ENCODE measurements around the gene OR2AT4.

Gene OR2AT4

DNA sequence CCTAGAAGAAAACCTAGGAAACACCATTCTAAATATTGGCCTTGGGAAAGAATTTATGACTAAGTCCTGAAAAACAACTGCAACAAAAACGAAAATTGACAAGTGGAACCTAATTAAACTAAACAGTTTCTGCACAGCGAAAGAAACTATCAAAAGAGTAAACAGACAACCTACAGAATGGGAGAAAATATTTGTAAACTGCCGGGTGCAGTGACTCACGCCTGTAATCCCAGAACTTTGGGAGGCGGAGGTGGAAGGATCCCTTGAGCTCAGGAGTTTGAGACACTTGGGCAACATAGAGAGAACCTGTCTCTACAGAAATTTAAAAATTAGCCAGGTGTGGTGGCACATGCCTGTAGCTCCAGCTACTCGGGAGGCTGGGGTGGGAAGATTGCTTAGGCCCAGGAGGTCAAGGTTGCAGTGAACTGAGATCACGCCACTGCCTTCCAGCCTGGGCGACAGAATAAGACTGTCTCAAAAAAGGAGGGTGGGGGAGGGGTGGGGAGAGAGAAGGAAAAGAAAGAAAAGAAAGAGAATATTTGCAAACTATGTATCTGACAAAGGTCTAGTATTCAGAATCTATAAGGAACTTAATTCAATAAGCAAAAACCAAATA, 14.0 kb downstream of the OR2AT4 start:
- H3K4me2 ChIP-seq (ENCODE audit: low read length): no peak overlapping the region
- H3K4me1 ChIP-seq (ENCODE audit: control insufficient read depth, insufficient read depth, low read length): no peaks in the 10 kb centered on the region
- peaks cover 38% of the 10 kb centered on the region for H3K27me3 ChIP-seq (ENCODE audit: control insufficient read depth, insufficient read depth, low read length)
- no peaks in the 10 kb centered on the region for H3K36me3 ChIP-seq (ENCODE audit: insufficient read depth, low read length)
- no peak overlapping the region for H3K9ac ChIP-seq (ENCODE audit: low read depth, low read length)
- H3K4me3 ChIP-seq (ENCODE audit: low read length): no peak overlapping the region
- H3K9me3 ChIP-seq (replicated peaks; ENCODE audit: low read length): no peaks in the 10 kb centered on the region

DNA sequence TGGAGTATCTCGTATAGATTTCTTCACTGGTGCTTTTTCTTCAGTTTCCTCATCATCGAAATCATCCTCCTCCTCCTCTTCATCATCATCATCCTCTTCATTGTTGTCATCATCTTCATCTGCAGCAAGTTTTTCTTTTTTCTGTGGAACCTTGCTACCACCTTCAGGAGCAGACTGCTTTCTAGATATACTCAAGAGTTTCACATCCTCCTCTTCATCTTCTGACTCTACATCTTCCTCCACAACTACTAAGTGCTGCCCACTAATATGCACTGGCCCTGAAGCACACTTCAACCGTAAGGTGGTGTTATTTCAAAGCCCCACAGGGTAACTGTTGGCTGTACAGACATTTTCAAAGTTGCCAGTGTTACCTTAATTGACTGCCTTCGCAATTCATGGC, 17.1 kb downstream of the OR2AT4 start:
- Histone ChIP-seq H3K9ac (ENCODE audit: low read depth, low read length) (no peak overlapping the region), H3K4me1 (ENCODE audit: control insufficient read depth, insufficient read depth, low read length) (no peaks in the 10 kb centered on the region), H3K4me3 (ENCODE audit: low read length) (no peak overlapping the region), H3K4me2 (ENCODE audit: low read length) (no peak overlapping the region), H3K27me3 (ENCODE audit: control insufficient read depth, insufficient read depth, low read length) (peaks cover 34% of the 10 kb centered on the region), H3K9me3 (replicated peaks; ENCODE audit: low read length) (no peaks in the 10 kb centered on the region), H3K36me3 (ENCODE audit: insufficient read depth, low read length) (no peaks in the 10 kb centered on the region)

DNA sequence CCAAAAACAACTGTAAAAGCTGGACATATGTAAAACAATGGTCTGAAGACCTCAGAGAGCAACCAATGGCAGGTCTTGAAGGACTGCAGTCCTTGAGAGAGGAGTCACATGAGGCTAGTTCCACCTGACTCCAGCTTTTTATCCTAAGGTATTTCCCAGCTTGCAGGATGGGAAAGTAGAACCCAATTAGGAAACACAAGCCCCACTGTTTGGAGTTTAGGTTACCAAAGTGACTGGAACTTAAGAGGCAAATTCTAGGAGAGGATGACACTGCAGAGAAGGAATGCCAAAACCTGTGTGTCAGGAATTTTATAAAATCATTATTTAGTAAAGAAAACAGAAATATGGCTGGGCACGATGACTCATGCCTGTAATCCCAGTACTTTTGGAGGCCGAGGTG, 18.4 kb downstream of the OR2AT4 start:
- H3K4me3 ChIP-seq (ENCODE audit: low read length): no peak overlapping the region
- no peaks in the 10 kb centered on the region for H3K9me3 ChIP-seq (replicated peaks; ENCODE audit: low read length)
- H3K4me2 ChIP-seq (ENCODE audit: low read length): no peak overlapping the region
- H3K27me3 ChIP-seq (ENCODE audit: control insufficient read depth, insufficient read depth, low read length): peaks cover 38% of the 10 kb centered on the region
- no peak overlapping the region for H3K9ac ChIP-seq (ENCODE audit: low read depth, low read length)
- H3K36me3 ChIP-seq (ENCODE audit: insufficient read depth, low read length): no peaks in the 10 kb centered on the region
- no peaks in the 10 kb centered on the region for H3K4me1 ChIP-seq (ENCODE audit: control insufficient read depth, insufficient read depth, low read length)

DNA sequence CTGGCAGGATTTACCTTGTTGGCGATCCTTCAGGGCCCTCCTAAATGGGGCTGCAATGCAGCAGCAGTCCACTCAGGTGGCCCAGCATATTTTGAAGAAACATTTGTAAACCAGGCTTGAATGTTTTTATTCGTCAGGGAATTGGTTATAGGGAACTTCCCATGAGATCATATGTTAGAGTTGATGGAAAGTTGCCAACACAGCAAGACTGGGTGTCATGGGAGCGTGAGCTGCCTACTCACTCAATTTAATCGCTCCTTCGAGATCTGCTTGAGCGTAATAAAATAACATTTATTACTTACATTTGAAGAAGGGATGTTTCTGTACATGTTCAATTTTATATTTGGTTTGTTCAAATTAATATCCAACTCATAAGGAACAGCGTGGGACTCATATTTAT, 19.4 kb downstream of the OR2AT4 start:
- Histone ChIP-seq H3K4me3 (ENCODE audit: low read length) (no peak overlapping the region), H3K27me3 (ENCODE audit: control insufficient read depth, insufficient read depth, low read length) (peaks cover 48% of the 10 kb centered on the region), H3K36me3 (ENCODE audit: insufficient read depth, low read length) (no peaks in the 10 kb centered on the region)

DNA sequence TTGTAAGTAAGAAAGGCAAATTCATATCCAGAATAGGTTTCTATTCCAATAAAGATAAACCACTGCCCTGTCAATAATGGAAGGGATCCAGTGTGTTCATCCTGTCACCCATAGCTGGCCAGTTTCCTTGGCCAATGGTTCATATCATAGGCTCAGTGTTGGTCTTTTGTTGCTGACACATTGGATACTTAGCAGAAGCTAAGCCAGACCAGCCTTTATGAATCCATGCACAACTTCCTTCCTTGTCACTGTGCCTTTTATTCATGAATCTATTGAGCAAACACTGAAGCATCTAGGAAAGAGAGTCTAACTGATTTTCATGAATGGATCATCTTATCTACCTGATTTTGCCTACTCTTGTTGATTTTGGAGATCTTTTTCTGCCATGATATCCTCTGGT, 20.0 kb downstream of the OR2AT4 start:
- H3K4me3 ChIP-seq (ENCODE audit: low read length): no peak overlapping the region
- no peak overlapping the region for H3K4me2 ChIP-seq (ENCODE audit: low read length)

More for the DNA sequence above, 19.4 kb downstream of the OR2AT4 start:
- H3K4me1 ChIP-seq (ENCODE audit: control insufficient read depth, insufficient read depth, low read length): no peaks in the 10 kb centered on the region
- no peaks in the 10 kb centered on the region for H3K9me3 ChIP-seq (replicated peaks; ENCODE audit: low read length)
- no peak overlapping the region for H3K9ac ChIP-seq (ENCODE audit: low read depth, low read length)
- H3K4me2 ChIP-seq (ENCODE audit: low read length): no peak overlapping the region

DNA sequence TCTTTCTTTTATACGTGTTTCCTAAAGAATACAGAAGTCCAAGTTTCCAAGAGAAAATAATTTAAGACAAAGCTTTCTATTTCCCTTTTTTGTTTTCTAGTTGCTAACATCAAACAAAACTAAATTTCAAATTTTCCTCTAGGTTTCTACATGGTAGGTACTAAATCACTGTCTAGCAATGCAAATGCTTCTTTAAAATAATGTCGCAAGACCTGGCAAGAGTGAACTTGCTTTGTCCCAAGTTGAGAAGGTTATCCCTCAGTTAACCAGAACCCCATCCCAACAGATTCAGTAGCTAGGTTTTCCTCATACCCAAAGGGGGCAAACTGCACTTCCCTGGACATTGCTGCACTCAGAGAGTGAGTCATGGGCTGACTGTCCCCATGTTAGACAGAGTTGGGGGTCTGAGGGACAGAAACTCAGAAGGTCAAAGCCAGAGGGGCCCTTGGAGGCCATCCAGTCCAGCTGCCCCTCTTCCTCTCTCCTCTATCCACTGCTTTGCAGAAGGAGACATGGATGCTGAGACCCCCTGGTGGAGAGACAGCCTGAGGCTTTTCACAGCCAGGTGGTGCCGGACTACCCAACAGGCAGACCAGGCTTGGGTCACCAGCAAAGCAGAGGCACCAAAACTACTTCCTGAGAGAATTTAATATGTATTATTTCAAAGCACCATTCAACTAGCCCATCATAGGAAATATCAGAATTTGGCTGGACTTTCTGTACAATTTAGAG, 23.1 kb downstream of the OR2AT4 start:
- no peak overlapping the region for H3K4me3 ChIP-seq (ENCODE audit: low read length)
- no peak overlapping the region for H3K9ac ChIP-seq (ENCODE audit: low read depth, low read length)
- H3K4me1 ChIP-seq (ENCODE audit: control insufficient read depth, insufficient read depth, low read length): no peaks in the 10 kb centered on the region
- H3K36me3 ChIP-seq (ENCODE audit: insufficient read depth, low read length): no peaks in the 10 kb centered on the region
- H3K27me3 ChIP-seq (ENCODE audit: control insufficient read depth, insufficient read depth, low read length): peaks cover 60% of the 10 kb centered on the region
- H3K4me2 ChIP-seq (ENCODE audit: low read length): no peak overlapping the region
- no peaks in the 10 kb centered on the region for H3K9me3 ChIP-seq (replicated peaks; ENCODE audit: low read length)

More for the DNA sequence above, 20.0 kb downstream of the OR2AT4 start:
- Histone ChIP-seq H3K9me3 (replicated peaks; ENCODE audit: low read length) (no peaks in the 10 kb centered on the region), H3K27me3 (ENCODE audit: control insufficient read depth, insufficient read depth, low read length) (peaks cover 52% of the 10 kb centered on the region), H3K36me3 (ENCODE audit: insufficient read depth, low read length) (no peaks in the 10 kb centered on the region), H3K4me1 (ENCODE audit: control insufficient read depth, insufficient read depth, low read length) (no peaks in the 10 kb centered on the region), H3K9ac (ENCODE audit: low read depth, low read length) (no peak overlapping the region)

DNA sequence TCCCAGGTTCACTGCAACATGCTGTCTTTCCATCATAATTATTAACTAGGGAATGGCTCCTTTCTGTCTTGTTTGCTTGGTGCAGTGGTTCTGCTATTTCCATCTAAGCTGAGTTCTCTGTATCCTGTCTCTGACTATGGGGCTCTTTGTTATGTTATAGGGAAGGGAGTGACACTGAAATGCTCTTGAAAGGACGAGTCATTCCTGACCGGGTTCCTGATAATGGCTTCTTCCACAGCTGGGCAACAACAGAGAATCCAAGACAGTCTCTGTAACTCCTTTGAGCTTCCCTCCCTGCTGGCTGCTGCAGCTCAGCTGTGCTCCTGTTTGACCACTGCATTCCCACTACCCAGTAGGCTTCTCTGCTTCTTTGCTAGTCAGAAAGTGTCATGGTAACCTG, 24.1 kb downstream of the OR2AT4 start:
- H3K4me1 ChIP-seq (ENCODE audit: control insufficient read depth, insufficient read depth, low read length): no peaks in the 10 kb centered on the region
- no peaks in the 10 kb centered on the region for H3K9me3 ChIP-seq (replicated peaks; ENCODE audit: low read length)
- no peak overlapping the region for H3K9ac ChIP-seq (ENCODE audit: low read depth, low read length)
- peaks cover 61% of the 10 kb centered on the region for H3K27me3 ChIP-seq (ENCODE audit: control insufficient read depth, insufficient read depth, low read length)
- H3K4me2 ChIP-seq (ENCODE audit: low read length): no peak overlapping the region
- H3K36me3 ChIP-seq (ENCODE audit: insufficient read depth, low read length): no peaks in the 10 kb centered on the region
- no peak overlapping the region for H3K4me3 ChIP-seq (ENCODE audit: low read length)

DNA sequence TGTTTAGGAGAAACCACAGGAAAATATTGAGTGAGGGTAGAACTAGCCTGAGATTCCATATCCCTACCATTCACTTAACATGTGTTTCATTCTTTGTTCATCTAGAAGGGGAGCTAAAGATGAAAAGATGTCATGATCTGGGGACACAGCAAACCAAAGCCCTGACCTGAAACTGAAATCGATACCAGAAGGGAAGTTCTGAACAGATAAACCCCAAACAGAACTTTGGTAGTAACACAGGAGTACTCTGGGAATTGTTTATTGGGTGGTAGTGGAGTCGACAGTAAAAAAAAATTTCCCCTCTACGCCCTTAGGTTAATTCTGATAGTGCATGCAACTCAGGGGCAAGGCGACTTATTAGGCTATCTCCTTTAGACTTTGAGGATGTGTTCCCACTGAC, 27.2 kb downstream of the OR2AT4 start:
- Histone ChIP-seq H3K36me3 (ENCODE audit: insufficient read depth, low read length) (no peaks in the 10 kb centered on the region), H3K9me3 (replicated peaks; ENCODE audit: low read length) (no peaks in the 10 kb centered on the region), H3K4me2 (ENCODE audit: low read length) (no peak overlapping the region), H3K27me3 (ENCODE audit: control insufficient read depth, insufficient read depth, low read length) (peaks cover 54% of the 10 kb centered on the region), H3K4me3 (ENCODE audit: low read length) (no peak overlapping the region), H3K4me1 (ENCODE audit: control insufficient read depth, insufficient read depth, low read length) (no peaks in the 10 kb centered on the region), H3K9ac (ENCODE audit: low read depth, low read length) (no peak overlapping the region)

DNA sequence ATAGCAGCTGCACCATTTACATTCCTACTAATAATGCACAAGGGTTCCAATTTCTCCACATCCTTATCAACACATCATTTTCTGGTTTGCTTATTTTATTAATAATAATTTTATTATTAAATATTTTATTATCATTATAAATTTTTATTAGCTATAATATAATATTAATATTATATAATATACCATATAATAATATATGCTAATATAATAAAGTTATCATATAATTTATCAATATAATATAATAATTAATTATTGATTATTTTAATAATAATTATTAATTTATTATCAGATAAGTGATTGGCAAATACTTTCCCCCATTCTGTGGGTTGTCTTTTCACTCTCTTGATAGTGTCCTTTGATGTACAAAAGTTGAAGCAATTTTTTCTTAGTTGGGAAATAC, 27.7 kb downstream of the OR2AT4 start:
- Histone ChIP-seq H3K4me2 (ENCODE audit: low read length) (no peak overlapping the region), H3K36me3 (ENCODE audit: insufficient read depth, low read length) (no peaks in the 10 kb centered on the region), H3K9me3 (replicated peaks; ENCODE audit: low read length) (no peaks in the 10 kb centered on the region), H3K4me1 (ENCODE audit: control insufficient read depth, insufficient read depth, low read length) (no peaks in the 10 kb centered on the region), H3K9ac (ENCODE audit: low read depth, low read length) (no peak overlapping the region), H3K4me3 (ENCODE audit: low read length) (no peak overlapping the region), H3K27me3 (ENCODE audit: control insufficient read depth, insufficient read depth, low read length) (peaks cover 52% of the 10 kb centered on the region)

DNA sequence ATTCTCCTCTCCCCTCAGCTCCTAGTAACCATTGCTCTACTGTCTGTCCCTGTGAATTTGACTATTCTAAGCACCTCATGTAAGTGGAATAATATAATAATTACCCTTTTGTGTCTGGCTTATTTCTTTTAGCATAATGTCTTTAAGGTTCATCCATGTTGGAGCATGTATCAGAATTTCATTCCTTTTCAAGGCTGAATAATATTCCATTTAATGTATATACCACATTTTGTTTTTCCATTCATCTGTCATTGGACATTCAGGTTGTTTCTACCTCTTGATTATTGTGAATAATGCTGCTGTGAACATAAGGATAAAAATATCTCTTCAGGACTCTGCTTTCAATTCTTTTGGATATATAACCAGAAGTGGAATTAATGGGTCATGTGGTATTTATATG, 28.1 kb downstream of the OR2AT4 start:
- Histone ChIP-seq H3K9ac (ENCODE audit: low read depth, low read length) (no peak overlapping the region), H3K4me2 (ENCODE audit: low read length) (no peak overlapping the region), H3K4me3 (ENCODE audit: low read length) (no peak overlapping the region), H3K9me3 (replicated peaks; ENCODE audit: low read length) (no peaks in the 10 kb centered on the region), H3K4me1 (ENCODE audit: control insufficient read depth, insufficient read depth, low read length) (no peaks in the 10 kb centered on the region), H3K27me3 (ENCODE audit: control insufficient read depth, insufficient read depth, low read length) (peaks cover 52% of the 10 kb centered on the region), H3K36me3 (ENCODE audit: insufficient read depth, low read length) (no peaks in the 10 kb centered on the region)

DNA sequence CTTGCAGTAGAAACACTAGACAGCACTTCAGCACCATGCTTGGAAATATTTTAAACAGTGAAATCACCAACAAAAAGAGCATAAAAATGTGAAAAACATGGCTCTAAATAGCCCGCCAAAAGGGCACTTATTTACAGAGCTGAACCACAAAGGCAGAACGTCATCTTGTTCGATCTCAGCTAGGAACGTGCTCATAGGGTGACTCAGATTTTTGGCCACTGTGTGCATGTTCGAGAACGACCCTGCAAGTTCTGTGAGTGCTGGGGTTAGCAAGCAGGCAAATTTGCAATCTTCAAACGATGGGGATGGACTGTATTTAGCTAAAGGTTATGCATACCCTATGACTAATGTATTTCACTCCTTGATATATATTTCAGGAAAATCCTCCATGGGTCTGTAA, 30.6 kb downstream of the OR2AT4 start:
- Histone ChIP-seq H3K4me2 (ENCODE audit: low read length) (no peak overlapping the region), H3K9me3 (replicated peaks; ENCODE audit: low read length) (no peaks in the 10 kb centered on the region), H3K4me3 (ENCODE audit: low read length) (no peak overlapping the region), H3K4me1 (ENCODE audit: control insufficient read depth, insufficient read depth, low read length) (no peaks in the 10 kb centered on the region), H3K9ac (ENCODE audit: low read depth, low read length) (no peak overlapping the region), H3K27me3 (ENCODE audit: control insufficient read depth, insufficient read depth, low read length) (peaks cover 35% of the 10 kb centered on the region), H3K36me3 (ENCODE audit: insufficient read depth, low read length) (no peaks in the 10 kb centered on the region)

DNA sequence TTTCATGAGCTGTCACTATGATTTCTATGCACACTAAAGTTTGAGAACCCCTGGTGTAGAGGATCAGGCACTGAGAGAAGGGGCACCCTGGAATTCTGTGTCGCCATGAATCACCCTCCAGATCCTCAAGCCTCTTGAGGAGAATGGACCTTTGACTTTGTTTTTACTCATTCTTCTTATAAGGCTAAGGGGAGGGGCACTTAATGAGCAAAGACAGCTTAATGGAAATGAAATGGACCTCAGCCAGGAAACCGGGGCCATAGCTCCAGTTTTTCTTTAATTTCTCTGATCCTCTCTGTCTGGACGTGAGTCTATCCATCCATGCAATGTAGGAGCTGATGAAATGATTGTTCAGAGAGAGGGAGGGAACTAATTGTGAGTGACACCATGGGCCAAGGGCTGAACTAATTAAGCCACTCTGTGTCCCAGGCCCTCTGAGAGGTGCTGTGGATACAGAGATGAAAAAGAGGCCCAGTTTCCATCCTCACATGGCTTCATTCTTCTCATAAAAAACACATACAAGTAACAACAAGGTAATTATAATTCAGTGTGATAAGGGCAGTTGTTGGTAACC, 32.8 kb downstream of the OR2AT4 start:
- H3K9ac ChIP-seq (ENCODE audit: low read depth, low read length): no peak overlapping the region
- H3K9me3 ChIP-seq (replicated peaks; ENCODE audit: low read length): no peaks in the 10 kb centered on the region
- H3K4me3 ChIP-seq (ENCODE audit: low read length): no peak overlapping the region
- no peaks in the 10 kb centered on the region for H3K4me1 ChIP-seq (ENCODE audit: control insufficient read depth, insufficient read depth, low read length)
- H3K27me3 ChIP-seq (ENCODE audit: control insufficient read depth, insufficient read depth, low read length): peaks cover 42% of the 10 kb centered on the region
- no peaks in the 10 kb centered on the region for H3K36me3 ChIP-seq (ENCODE audit: insufficient read depth, low read length)
- no peak overlapping the region for H3K4me2 ChIP-seq (ENCODE audit: low read length)

Data from skeletal muscle satellite cell (primary cell).